Measurements from ENCODE around the gene CYP1B1.

- no peak for TF ChIP-seq EZH2 (IDR thresholded peaks at IDR 0.05)
- no peak for TF ChIP-seq POLR2AphosphoS5 (IDR thresholded peaks at IDR 0.05; ENCODE audit: borderline replicate concordance, low read depth, low read length)
- no peak for TF ChIP-seq FOXP2 (optimal IDR thresholded peaks at IDR 0.05; ENCODE audit: control extremely low read depth, extremely low read length, insufficient read depth)
Measured at GRCh38 chr2:38028829-38029228, 47.1 kb downstream of the CYP1B1 start.

All from SK-N-MC (cell line).